ENCODE results near the gene DNM2.

DNM2 gene

DNA sequence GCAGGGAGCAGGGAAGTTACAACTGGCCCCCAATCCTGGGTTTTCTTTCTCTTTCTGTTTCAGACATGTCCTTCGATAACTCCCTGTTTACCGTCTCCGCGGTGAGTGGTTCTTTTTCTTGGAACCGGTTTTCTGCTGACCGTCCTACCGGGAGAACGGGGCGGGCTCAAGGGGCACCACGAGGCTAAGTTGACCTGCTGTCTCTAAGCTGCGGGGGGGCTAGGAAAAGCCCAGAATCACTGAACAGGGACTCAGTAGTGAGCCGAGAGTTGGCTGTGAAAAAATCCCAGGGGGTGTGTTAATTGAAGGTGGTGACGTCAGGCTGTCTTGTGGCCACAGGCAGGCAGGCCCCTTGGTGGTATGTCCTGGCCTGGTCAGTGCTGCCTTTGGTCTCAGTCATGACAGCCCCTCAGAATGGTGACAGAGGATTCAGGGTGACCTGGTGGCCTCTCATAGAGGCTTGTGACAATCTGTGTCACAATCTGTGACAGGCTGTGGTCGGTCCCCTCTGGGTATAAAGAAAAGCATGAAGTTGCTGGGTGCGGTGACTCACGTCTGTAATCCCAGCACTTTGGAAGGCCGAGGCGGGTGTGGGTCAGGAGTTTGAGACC, 145.3 kb downstream of the DNM2 start (continued):
- TF ChIP-seq ZNF280D (tag by site-specific recombination; IDR thresholded peaks at IDR 0.05) (no peak), ZNF600 (tag by site-specific recombination; IDR thresholded peaks at IDR 0.05) (peak; percentile 65), KLF17 (tag by site-specific recombination; IDR thresholded peaks at IDR 0.05) (peak; percentile 32; the same call in 1 of the 2 replicates), SETDB1 (IDR thresholded peaks at IDR 0.05; ENCODE audit: insufficient read length, low read length) (no peak), BCL11A (tag by site-specific recombination; IDR thresholded peaks at IDR 0.05; ENCODE audit: low read depth) (peak; percentile 47; the same call in 1 of the 2 replicates), ZNF394 (tag by site-specific recombination; IDR thresholded peaks at IDR 0.05; ENCODE audit: borderline replicate concordance) (0 out of 2 replicates have a peak, but pooled peaks have one; percentile 41), HIC1 (tag by site-specific recombination; IDR thresholded peaks at IDR 0.05) (peak; percentile 84), ZNF391 (tag by site-specific recombination; IDR thresholded peaks at IDR 0.05; ENCODE audit: borderline replicate concordance, low read depth) (no peak)

DNA sequence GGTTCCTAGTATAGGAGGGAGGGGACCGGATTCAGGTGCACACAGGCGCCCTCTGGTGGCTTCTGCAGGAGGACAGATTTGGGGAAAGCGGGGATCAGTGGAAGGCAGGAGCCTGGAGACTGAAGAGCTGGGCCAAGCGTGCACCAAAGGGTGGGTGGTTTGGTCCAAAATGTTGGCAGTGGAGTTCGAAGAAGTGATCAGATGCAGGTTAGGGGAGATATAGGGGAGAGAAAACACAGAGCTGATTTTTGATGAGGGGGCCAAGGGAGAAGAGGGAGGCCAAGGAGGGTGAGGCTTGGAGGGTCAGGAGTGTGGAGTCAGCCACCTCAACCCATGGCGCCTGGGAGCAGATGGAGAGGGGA, 146.6 kb downstream of the DNM2 start:
- Histone ChIP-seq H3K4me3 (ENCODE audit: low read depth, low read length) (no peak overlapping the region), H3K36me3 (ENCODE audit: control insufficient read depth in 2 of 2, insufficient read depth in 1 of 2, low read length in 2 of 2) (no peaks in the 10 kb centered on the region), H3K27ac (ENCODE audit: extremely low read depth, low read depth, low read length) (no peak overlapping the region), H3K4me1 (ENCODE audit: control insufficient read depth, insufficient read depth, low read length) (no peaks in the 10 kb centered on the region), H3K9me3 (ENCODE audit: control insufficient read depth, insufficient read depth, low read depth, low read length) (no peaks in the 10 kb centered on the region)
- POLR2A ChIA-PET, result interaction anchor here (0.5 to 2.4 kb wide), 6 partner anchors 11 to 147 kb away, joined by 3 to 31 read pairs (median 6); partner anchors contain the start of genes DNM2 and TMED1
- CTCF ChIA-PET, result interaction anchor here (0.5 to 5.8 kb wide), 47 partner anchors 9 to 1530 kb away, joined by 3 to 98 read pairs (median 4); partner anchors contain the start of genes C19orf38, DNM2, QTRT1 and S1PR5
- no peak for TF ChIP-seq ATF2 (tag by site-specific recombination; IDR thresholded peaks at IDR 0.05; ENCODE audit: low read depth)
- no peak for TF ChIP-seq ZNF416 (tag by site-specific recombination; IDR thresholded peaks at IDR 0.05)
- TF ChIP-seq ZNF521 (tag by site-specific recombination; IDR thresholded peaks at IDR 0.05), result no peak
- TF ChIP-seq, protein P1, sequence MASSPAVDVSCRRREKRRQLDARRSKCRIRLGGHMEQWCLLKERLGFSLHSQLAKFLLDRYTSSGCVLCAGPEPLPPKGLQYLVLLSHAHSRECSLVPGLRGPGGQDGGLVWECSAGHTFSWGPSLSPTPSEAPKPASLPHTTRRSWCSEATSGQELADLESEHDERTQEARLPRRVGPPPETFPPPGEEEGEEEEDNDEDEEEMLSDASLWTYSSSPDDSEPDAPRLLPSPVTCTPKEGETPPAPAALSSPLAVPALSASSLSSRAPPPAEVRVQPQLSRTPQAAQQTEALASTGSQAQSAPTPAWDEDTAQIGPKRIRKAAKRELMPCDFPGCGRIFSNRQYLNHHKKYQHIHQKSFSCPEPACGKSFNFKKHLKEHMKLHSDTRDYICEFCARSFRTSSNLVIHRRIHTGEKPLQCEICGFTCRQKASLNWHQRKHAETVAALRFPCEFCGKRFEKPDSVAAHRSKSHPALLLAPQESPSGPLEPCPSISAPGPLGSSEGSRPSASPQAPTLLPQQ (tag by site-specific recombination; IDR thresholded peaks at IDR 0.05), result no peak
- TF ChIP-seq ZBTB17 (tag by site-specific recombination; IDR thresholded peaks at IDR 0.05), result peak; percentile 77
- no peak for TF ChIP-seq ZFP41 (tag by site-specific recombination; IDR thresholded peaks at IDR 0.05; ENCODE audit: borderline replicate concordance)
- no peak for TF ChIP-seq MEIS1 (CRISPR knock-in tag; IDR thresholded peaks at IDR 0.05; ENCODE audit: borderline replicate concordance)
- no peak for TF ChIP-seq GFI1B (tag by site-specific recombination; IDR thresholded peaks at IDR 0.05)
- TF ChIP-seq ZNF423 (tag by site-specific recombination; IDR thresholded peaks at IDR 0.05), result no peak
- no peak for TF ChIP-seq ZNF239 (tag by site-specific recombination; IDR thresholded peaks at IDR 0.05)
- no peak for TF ChIP-seq ZFP37 (tag by site-specific recombination; IDR thresholded peaks at IDR 0.05)
- TF ChIP-seq ZNF2 (tag by site-specific recombination; IDR thresholded peaks at IDR 0.05), result peak; percentile 58; the same call in 1 of the 2 replicates
- TF ChIP-seq, protein P2, sequence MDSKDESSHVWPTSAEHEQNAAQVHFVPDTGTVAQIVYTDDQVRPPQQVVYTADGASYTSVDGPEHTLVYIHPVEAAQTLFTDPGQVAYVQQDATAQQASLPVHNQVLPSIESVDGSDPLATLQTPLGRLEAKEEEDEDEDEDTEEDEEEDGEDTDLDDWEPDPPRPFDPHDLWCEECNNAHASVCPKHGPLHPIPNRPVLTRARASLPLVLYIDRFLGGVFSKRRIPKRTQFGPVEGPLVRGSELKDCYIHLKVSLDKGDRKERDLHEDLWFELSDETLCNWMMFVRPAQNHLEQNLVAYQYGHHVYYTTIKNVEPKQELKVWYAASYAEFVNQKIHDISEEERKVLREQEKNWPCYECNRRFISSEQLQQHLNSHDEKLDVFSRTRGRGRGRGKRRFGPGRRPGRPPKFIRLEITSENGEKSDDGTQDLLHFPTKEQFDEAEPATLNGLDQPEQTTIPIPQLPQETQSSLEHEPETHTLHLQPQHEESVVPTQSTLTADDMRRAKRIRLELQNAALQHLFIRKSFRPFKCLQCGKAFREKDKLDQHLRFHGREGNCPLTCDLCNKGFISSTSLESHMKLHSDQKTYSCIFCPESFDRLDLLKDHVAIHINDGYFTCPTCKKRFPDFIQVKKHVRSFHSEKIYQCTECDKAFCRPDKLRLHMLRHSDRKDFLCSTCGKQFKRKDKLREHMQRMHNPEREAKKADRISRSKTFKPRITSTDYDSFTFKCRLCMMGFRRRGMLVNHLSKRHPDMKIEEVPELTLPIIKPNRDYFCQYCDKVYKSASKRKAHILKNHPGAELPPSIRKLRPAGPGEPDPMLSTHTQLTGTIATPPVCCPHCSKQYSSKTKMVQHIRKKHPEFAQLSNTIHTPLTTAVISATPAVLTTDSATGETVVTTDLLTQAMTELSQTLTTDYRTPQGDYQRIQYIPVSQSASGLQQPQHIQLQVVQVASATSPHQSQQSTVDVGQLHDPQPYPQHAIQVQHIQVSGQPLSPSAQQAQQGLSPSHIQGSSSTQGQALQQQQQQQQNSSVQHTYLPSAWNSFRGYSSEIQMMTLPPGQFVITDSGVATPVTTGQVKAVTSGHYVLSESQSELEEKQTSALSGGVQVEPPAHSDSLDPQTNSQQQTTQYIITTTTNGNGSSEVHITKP (tag by site-specific recombination; IDR thresholded peaks at IDR 0.05), result peak; percentile 83
- TF ChIP-seq ZNF391 (tag by site-specific recombination; IDR thresholded peaks at IDR 0.05; ENCODE audit: borderline replicate concordance, low read depth), result 0 out of 2 replicates have a peak, but pooled peaks have one; percentile 49
- TF ChIP-seq SCRT1 (tag by site-specific recombination; IDR thresholded peaks at IDR 0.05; ENCODE audit: borderline replicate concordance), result no peak
